ENCODE measurements around the gene TRIM49B. TPM values are rescaled to one million over a fixed set of nuclear protein-coding genes. Genes with fewer than 3 reads are reported as not detected.
"Not testable (repeated sequence)": the region's sequence is repeated elsewhere in the genome, so short reads cannot be mapped to it uniquely, and the experiment has no call there.

The TRIM49B gene, protein sequence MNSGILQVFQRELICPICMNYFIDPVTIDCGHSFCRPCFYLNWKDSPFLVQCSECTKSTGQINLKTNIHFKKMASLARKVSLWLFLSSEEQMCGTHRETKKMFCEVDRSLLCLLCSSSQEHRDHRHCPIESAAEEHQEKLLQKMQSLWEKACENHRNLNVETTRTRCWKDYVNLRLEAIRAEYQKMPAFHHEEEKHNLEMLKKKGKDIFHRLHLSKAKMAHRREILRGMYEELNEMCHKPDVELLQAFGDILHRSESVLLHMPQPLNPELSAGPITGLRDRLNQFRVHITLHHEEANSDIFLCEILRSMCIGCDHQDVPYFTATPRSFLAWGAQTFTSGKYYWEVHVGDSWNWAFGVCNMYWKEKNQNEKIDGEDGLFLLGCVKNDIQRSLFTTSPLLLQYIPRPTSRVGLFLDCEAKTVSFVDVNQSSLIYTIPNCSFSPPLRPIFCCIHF
- polyA plus RNA-seq (2013): not detected

GRCh38 chr11:49028523-49028922 is at the start of gene TRIM49B:
Gene TRIM49B, plus strand, starts transcription at chr11:49028823. Its CDS starts 2,777 bp downstream, at chr11:49031600.
- H3K27me3 ChIP-seq (replicated peaks in 2 of 5; ENCODE audit: control insufficient read depth in 4 of 5, insufficient read depth in 5 of 5, low read length in 4 of 5); H3K36me3 ChIP-seq (ENCODE audit: control insufficient read depth in 4 of 4, insufficient read depth in 4 of 4, low read length in 3 of 4); H3K4me3 ChIP-seq (ENCODE audit: control insufficient read depth in 1 of 7, extremely low read depth in 1 of 7, insufficient read depth in 4 of 7, low read depth in 2 of 7, low read length in 6 of 7); H3K4me1 ChIP-seq (ENCODE audit: control extremely low read depth in 1 of 4, control insufficient read depth in 4 of 4, insufficient read depth in 4 of 4, low read length in 3 of 4); POLR2A ChIA-PET; DNase-seq; H3K27ac ChIP-seq (ENCODE audit: insufficient read depth in 1 of 2, low read depth in 1 of 2, low read length in 2 of 2, poor library complexity in 1 of 2, severe bottlenecking in 2 of 2); H3K9me3 ChIP-seq (ENCODE audit: control extremely low read depth in 1 of 5, control insufficient read depth in 4 of 5, insufficient read depth in 2 of 5, low read depth in 1 of 5, low read length in 4 of 5); CTCF ChIA-PET: not testable (repeated sequence)
- WGBS (ENCODE audit: insufficient coverage): no CpG with 5 or more reads among the region's 2 CpGs

DNA sequence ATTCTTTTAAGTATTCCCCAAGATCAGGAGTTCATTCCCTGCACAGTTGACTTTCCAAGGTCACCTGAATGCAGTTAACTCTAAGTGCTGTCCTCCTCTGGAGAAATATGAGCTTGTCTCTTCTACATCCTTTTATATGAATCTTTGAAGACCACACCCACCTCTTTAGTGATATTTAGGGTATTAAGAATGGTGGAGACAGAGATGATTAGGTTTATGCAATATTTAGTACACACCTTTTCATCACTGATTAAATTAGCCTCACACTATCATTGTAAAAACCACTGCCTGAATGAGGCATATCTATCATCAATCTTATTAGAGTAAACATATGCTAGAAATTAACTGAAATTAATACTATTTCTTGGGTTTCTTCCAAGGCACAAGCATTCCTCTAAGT is 44.8 kb upstream of the TRIM49B start, which contains the start of gene TRIM51G:
TSS of gene TRIM51G (minus strand) at position 101 of the 400 bp plus-strand sequence. CDS start 2,190 bp downstream, outside the sequence.
- H3K27me3 ChIP-seq (replicated peaks in 2 of 5; ENCODE audit: control insufficient read depth in 4 of 5, insufficient read depth in 5 of 5, low read length in 4 of 5); H3K27ac ChIP-seq (ENCODE audit: insufficient read depth in 1 of 2, low read depth in 1 of 2, low read length in 2 of 2, poor library complexity in 1 of 2, severe bottlenecking in 2 of 2); CTCF ChIA-PET: not testable (repeated sequence)

DNA sequence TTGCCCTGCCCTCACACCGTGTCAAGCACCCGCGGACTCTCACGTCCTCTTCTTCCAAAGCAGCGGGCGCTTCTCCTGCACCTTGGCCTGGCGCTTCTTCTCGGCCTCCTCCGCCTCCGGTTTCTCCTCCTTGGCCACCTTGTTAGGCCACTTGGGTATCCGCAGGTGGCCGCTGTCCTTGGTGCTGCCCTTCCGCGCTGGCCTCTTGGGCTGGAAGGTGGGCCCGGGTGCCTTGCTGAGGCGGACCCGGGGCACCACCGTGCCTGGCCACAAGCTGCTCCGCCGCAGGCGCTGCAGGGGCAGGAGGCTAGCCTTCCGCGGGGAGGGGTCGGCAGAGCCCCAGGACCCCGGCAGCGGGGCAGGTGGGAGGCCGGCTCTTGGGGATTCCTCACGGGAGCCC is 19.6 kb downstream of the TRIM49B start:
- CTCF ChIA-PET; H3K36me3 ChIP-seq (ENCODE audit: control insufficient read depth in 4 of 4, insufficient read depth in 4 of 4, low read length in 3 of 4); H3K27me3 ChIP-seq (replicated peaks in 2 of 5; ENCODE audit: control insufficient read depth in 4 of 5, insufficient read depth in 5 of 5, low read length in 4 of 5); DNase-seq; H3K4me3 ChIP-seq (ENCODE audit: control insufficient read depth in 1 of 7, extremely low read depth in 1 of 7, insufficient read depth in 4 of 7, low read depth in 2 of 7, low read length in 6 of 7); H3K4me1 ChIP-seq (ENCODE audit: control extremely low read depth in 1 of 4, control insufficient read depth in 4 of 4, insufficient read depth in 4 of 4, low read length in 3 of 4); H3K27ac ChIP-seq (ENCODE audit: insufficient read depth in 1 of 2, low read depth in 1 of 2, low read length in 2 of 2, poor library complexity in 1 of 2, severe bottlenecking in 2 of 2); POLR2A ChIA-PET: not testable (repeated sequence)
- H3K9me3 ChIP-seq (ENCODE audit: control extremely low read depth in 1 of 5, control insufficient read depth in 4 of 5, insufficient read depth in 2 of 5, low read depth in 1 of 5, low read length in 4 of 5): peaks cover 0 to 12% (median 2%) of the 10 kb centered on the region in 5 experiments
- 78% methylated on average over 9 of the region's 28 CpGs for WGBS (ENCODE audit: insufficient coverage)

More for the DNA sequence above, 44.8 kb upstream of the TRIM49B start, which contains the start of gene TRIM51G:
- H3K4me3 ChIP-seq (ENCODE audit: control insufficient read depth in 1 of 7, extremely low read depth in 1 of 7, insufficient read depth in 4 of 7, low read depth in 2 of 7, low read length in 6 of 7); H3K4me1 ChIP-seq (ENCODE audit: control extremely low read depth in 1 of 4, control insufficient read depth in 4 of 4, insufficient read depth in 4 of 4, low read length in 3 of 4); POLR2A ChIA-PET; H3K9me3 ChIP-seq (ENCODE audit: control extremely low read depth in 1 of 5, control insufficient read depth in 4 of 5, insufficient read depth in 2 of 5, low read depth in 1 of 5, low read length in 4 of 5); H3K36me3 ChIP-seq (ENCODE audit: control insufficient read depth in 4 of 4, insufficient read depth in 4 of 4, low read length in 3 of 4); DNase-seq: not testable (repeated sequence)

DNA sequence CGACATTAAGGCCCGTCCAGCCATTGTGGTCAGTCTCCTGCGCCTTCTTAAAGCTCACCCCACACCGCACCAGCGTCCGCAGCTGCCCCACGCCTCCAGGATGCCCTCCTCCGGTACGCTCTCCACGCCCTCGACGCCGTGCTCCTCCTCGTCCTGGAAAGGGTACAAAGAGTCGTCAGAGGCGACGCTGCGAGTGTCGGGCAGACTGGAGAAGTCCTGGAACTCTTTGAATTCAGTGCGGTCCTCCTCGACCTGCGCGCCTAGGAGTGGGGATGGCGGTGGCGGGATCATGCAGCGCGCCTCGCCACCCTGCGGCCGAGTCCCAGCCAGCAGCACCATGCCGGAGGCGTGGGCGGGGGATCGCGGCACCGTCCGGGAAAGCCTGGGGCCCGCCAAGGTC is 21.2 kb downstream of the TRIM49B start:
- DNase-seq; H3K4me3 ChIP-seq (ENCODE audit: control insufficient read depth in 1 of 7, extremely low read depth in 1 of 7, insufficient read depth in 4 of 7, low read depth in 2 of 7, low read length in 6 of 7); H3K36me3 ChIP-seq (ENCODE audit: control insufficient read depth in 4 of 4, insufficient read depth in 4 of 4, low read length in 3 of 4); H3K27ac ChIP-seq (ENCODE audit: insufficient read depth in 1 of 2, low read depth in 1 of 2, low read length in 2 of 2, poor library complexity in 1 of 2, severe bottlenecking in 2 of 2); POLR2A ChIA-PET; H3K27me3 ChIP-seq (replicated peaks in 2 of 5; ENCODE audit: control insufficient read depth in 4 of 5, insufficient read depth in 5 of 5, low read length in 4 of 5); CTCF ChIA-PET; H3K4me1 ChIP-seq (ENCODE audit: control extremely low read depth in 1 of 4, control insufficient read depth in 4 of 4, insufficient read depth in 4 of 4, low read length in 3 of 4): not testable (repeated sequence)
- WGBS (ENCODE audit: insufficient coverage): 60% methylated on average over 15 of the region's 38 CpGs
- peaks cover 0 to 12% (median 2%) of the 10 kb centered on the region in 5 experiments for H3K9me3 ChIP-seq (ENCODE audit: control extremely low read depth in 1 of 5, control insufficient read depth in 4 of 5, insufficient read depth in 2 of 5, low read depth in 1 of 5, low read length in 4 of 5)

- H3K27ac ChIP-seq (ENCODE audit: insufficient read depth in 1 of 2, low read depth in 1 of 2, low read length in 2 of 2, poor library complexity in 1 of 2, severe bottlenecking in 2 of 2); H3K36me3 ChIP-seq (ENCODE audit: control insufficient read depth in 4 of 4, insufficient read depth in 4 of 4, low read length in 3 of 4); DNase-seq; CTCF ChIA-PET; H3K4me3 ChIP-seq (ENCODE audit: control insufficient read depth in 1 of 7, extremely low read depth in 1 of 7, insufficient read depth in 4 of 7, low read depth in 2 of 7, low read length in 6 of 7); H3K4me1 ChIP-seq (ENCODE audit: control extremely low read depth in 1 of 4, control insufficient read depth in 4 of 4, insufficient read depth in 4 of 4, low read length in 3 of 4); POLR2A ChIA-PET; H3K27me3 ChIP-seq (replicated peaks in 2 of 5; ENCODE audit: control insufficient read depth in 4 of 5, insufficient read depth in 5 of 5, low read length in 4 of 5); H3K9me3 ChIP-seq (ENCODE audit: control extremely low read depth in 1 of 5, control insufficient read depth in 4 of 5, insufficient read depth in 2 of 5, low read depth in 1 of 5, low read length in 4 of 5): not testable (repeated sequence)
- 100% methylated on average over 2 of the region's 5 CpGs for WGBS (ENCODE audit: insufficient coverage)
Measured at GRCh38 chr11:49059012-49059411, 30.4 kb downstream of the TRIM49B start, which contains the start of gene TRIM64C. Gene TRIM64C, minus strand, starts transcription at chr11:49059112. Its CDS starts 0 bp downstream, at chr11:49059112.

DNA sequence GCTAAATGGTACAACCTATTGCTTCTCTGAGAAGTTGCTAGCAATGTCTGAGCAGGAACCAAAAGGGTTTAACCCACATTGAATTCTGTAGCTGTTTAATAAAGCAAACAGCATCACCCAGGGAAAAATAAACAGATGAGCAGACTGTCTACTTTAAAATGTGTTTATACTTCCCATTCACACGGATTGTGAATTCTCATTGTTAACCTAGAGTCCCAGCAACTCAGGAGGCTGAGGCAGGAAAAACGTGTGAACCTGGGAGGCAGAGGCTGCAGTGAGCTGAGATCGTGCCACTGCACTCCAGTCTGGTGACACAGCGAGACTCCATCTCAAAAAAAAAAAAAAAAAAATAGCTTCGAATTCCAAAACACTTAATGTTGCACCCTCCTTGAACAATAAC is 41.3 kb downstream of the TRIM49B start:
- WGBS (ENCODE audit: insufficient coverage): 90% methylated on average over 2 of the region's 5 CpGs
- H3K27ac ChIP-seq (ENCODE audit: insufficient read depth in 1 of 2, low read depth in 1 of 2, low read length in 2 of 2, poor library complexity in 1 of 2, severe bottlenecking in 2 of 2); H3K9me3 ChIP-seq (ENCODE audit: control extremely low read depth in 1 of 5, control insufficient read depth in 4 of 5, insufficient read depth in 2 of 5, low read depth in 1 of 5, low read length in 4 of 5); H3K27me3 ChIP-seq (replicated peaks in 2 of 5; ENCODE audit: control insufficient read depth in 4 of 5, insufficient read depth in 5 of 5, low read length in 4 of 5); H3K36me3 ChIP-seq (ENCODE audit: control insufficient read depth in 4 of 4, insufficient read depth in 4 of 4, low read length in 3 of 4); H3K4me1 ChIP-seq (ENCODE audit: control extremely low read depth in 1 of 4, control insufficient read depth in 4 of 4, insufficient read depth in 4 of 4, low read length in 3 of 4); H3K4me3 ChIP-seq (ENCODE audit: control insufficient read depth in 1 of 7, extremely low read depth in 1 of 7, insufficient read depth in 4 of 7, low read depth in 2 of 7, low read length in 6 of 7); DNase-seq; POLR2A ChIA-PET; CTCF ChIA-PET: not testable (repeated sequence)

All from common myeloid progenitor, CD34-positive (primary cell).